MM.1S (cell line): ENCODE results near the gene FOXK1.

Experiments
- CTCF ChIP-seq: fragments of 300-600 bp; sonication (generic); IDR thresholded peaks from 2 replicates; pipeline ENCODE4 v1.5.1; 2016; ENCODE audit warnings: antibody characterized with exemption, low read length, mixed read lengths
- EZH2 ChIP-seq: fragments of 300-600 bp; sonication (generic); optimal IDR thresholded peaks from 2 replicates; pipeline ENCODE3; 2017; ENCODE audit warnings: low read depth, mild to moderate bottlenecking, antibody characterized with exemption, low read length, mixed read lengths
- EZH2phosphoT487 ChIP-seq: fragments of 300-600 bp; sonication (generic); IDR thresholded peaks from 2 replicates; pipeline ENCODE4 v1.6.1; 2018; ENCODE audit warnings: antibody characterized with exemption, low read length

GRCh38 chr7:4731803-4732202 lies 49.7 kb downstream of the FOXK1 start:
- TF ChIP-seq CTCF, result no peak
- TF ChIP-seq EZH2, result no peak
- TF ChIP-seq EZH2phosphoT487, result no peak
